Liver (tissue), 9 donors: ENCODE data around the gene MAML3. TPM values are rescaled to one million over a fixed set of nuclear protein-coding genes. Genes with fewer than 3 reads are reported as not detected.

Source experiments
- DNase-seq: peaks from one replicate; pipeline ENCODE4 v3.0.0-alpha.2; 2017; ENCODE audit warnings: low spot score
- H3K27ac ChIP-seq, 2 donors: one replicate each; pipeline ENCODE4 v1.7.0; 2013; ENCODE audit warnings: inconsistent platforms in 2 of 2, low read length in 2 of 2, control low read depth in 1 of 2, low read depth in 1 of 2, mild to moderate bottlenecking in 1 of 2
- H3K27me3 ChIP-seq, 4 donors: one replicate each; pipeline versions ENCODE4 v1.6.1 to v1.7.0; 2013; ENCODE audit warnings: low read length in 3 of 4, inconsistent platforms in 1 of 4, mild to moderate bottlenecking in 1 of 4, moderate library complexity in 1 of 4; ENCODE audit not compliant: control insufficient read depth in 4 of 4, insufficient read depth in 4 of 4
- H3K36me3 ChIP-seq, 4 donors: one replicate each; pipeline versions ENCODE4 v1.6.1 to v1.7.0; 2013; ENCODE audit warnings: low read length in 3 of 4, mild to moderate bottlenecking in 3 of 4, low read depth in 1 of 4, moderate library complexity in 1 of 4; ENCODE audit not compliant: control insufficient read depth in 4 of 4, insufficient read depth in 3 of 4
- H3K4me1 ChIP-seq, 4 donors: one replicate each; pipeline versions ENCODE4 v1.6.1 to v1.7.0; 2013; ENCODE audit warnings: low read length in 3 of 4, mild to moderate bottlenecking in 3 of 4, moderate library complexity in 1 of 4; ENCODE audit not compliant: control insufficient read depth in 4 of 4, insufficient read depth in 4 of 4
- H3K4me3 ChIP-seq, 3 donors: one replicate each; pipeline versions ENCODE4 v1.6.1 to v1.7.0; 2013; ENCODE audit warnings: low read length in 3 of 3, control low read depth in 1 of 3, low read depth in 1 of 3, mild to moderate bottlenecking in 1 of 3
- H3K9ac ChIP-seq, 2 donors: one replicate each; pipeline ENCODE4 v1.7.0; 2013; ENCODE audit warnings: low read length in 2 of 2, mild to moderate bottlenecking in 2 of 2, moderate library complexity in 2 of 2, control low read depth in 1 of 2, low read depth in 1 of 2
- H3K9me3 ChIP-seq, 4 donors: one replicate each; pipeline versions ENCODE4 v1.6.1 to v1.7.0; 2013; ENCODE audit warnings: low read length in 3 of 4; ENCODE audit not compliant: control insufficient read depth in 4 of 4
- EGR1 ChIP-seq, 2 donors: IDR thresholded peaks; 2 replicates each; pipeline ENCODE4 v1.6.1; 2016 to 2018; ENCODE audit warnings: antibody characterized with exemption in 2 of 2, low read depth in 2 of 2
- FOXA1 ChIP-seq: IDR thresholded peaks from 2 replicates; pipeline ENCODE4 v1.6.1; 2016; ENCODE audit warnings: antibody characterized with exemption
- FOXA2 ChIP-seq: IDR thresholded peaks from 2 replicates; pipeline ENCODE4 v1.6.1; 2016; ENCODE audit warnings: antibody characterized with exemption
- GABPA ChIP-seq, 2 donors: IDR thresholded peaks in 1 of 2; conservative IDR thresholded peaks in 1 of 2; 2 replicates each; pipeline ENCODE4 v1.6.1; 2016; ENCODE audit warnings: antibody characterized with exemption in 2 of 2, mild to moderate bottlenecking in 1 of 2, moderate library complexity in 1 of 2
- HNF4A ChIP-seq, 2 donors: conservative IDR thresholded peaks; 2 replicates each; pipeline ENCODE4 v1.6.1; 2016; ENCODE audit warnings: antibody characterized with exemption in 2 of 2, mild to moderate bottlenecking in 2 of 2
- HNF4G ChIP-seq: IDR thresholded peaks from 2 replicates; pipeline ENCODE4 v1.6.1; 2016; ENCODE audit warnings: antibody characterized with exemption
- JUND ChIP-seq, 2 donors: IDR thresholded peaks; 2 replicates each; pipeline ENCODE4 v1.6.1; 2016; ENCODE audit warnings: antibody characterized with exemption in 2 of 2
- NR2F2 ChIP-seq: IDR thresholded peaks from 2 replicates; pipeline ENCODE4 v1.6.1; 2016; ENCODE audit warnings: antibody characterized with exemption
- RAD21 ChIP-seq, 2 donors: IDR thresholded peaks; 2 replicates each; pipeline ENCODE4 v1.6.1; 2016; ENCODE audit warnings: antibody characterized with exemption in 2 of 2, mild to moderate bottlenecking in 2 of 2
- RXRA ChIP-seq, 2 donors: IDR thresholded peaks; 2 replicates each; pipeline ENCODE4 v1.6.1; 2017 to 2018; ENCODE audit warnings: antibody characterized with exemption in 2 of 2, mild to moderate bottlenecking in 1 of 2
- SP1 ChIP-seq: IDR thresholded peaks from 2 replicates; pipeline ENCODE4 v1.6.1; 2018; ENCODE audit warnings: antibody characterized with exemption, mild to moderate bottlenecking
- TAF1 ChIP-seq: conservative IDR thresholded peaks from 2 replicates; pipeline ENCODE4 v1.6.1; 2016; ENCODE audit warnings: antibody characterized with exemption, mild to moderate bottlenecking
- YY1 ChIP-seq: IDR thresholded peaks from 2 replicates; pipeline ENCODE4 v1.6.1; 2016; ENCODE audit warnings: antibody characterized with exemption, mild to moderate bottlenecking
- WGBS: extraction: QIAGEN DNeasy Blood & Tissue Kit; methylation state at CpG from one replicate; pipeline ENCODE4 v1.1.7; 2013; 5-methylcytosine and 5-hydroxymethylcytosine counted together
- polyA plus RNA-seq, 2 donors: library from polyadenylated mRNA; stranded (reverse) in 1 of 2; unstranded in 1 of 2; fragments of 200-250 nt in 1 of 2; fragments of >200 nt in 1 of 2; fragmentation: Nextera tagmentation in 1 of 2; extraction: Ambion mirVana in 1 of 2; gene quantifications; one replicate each; pipeline versions ENCODE4 v1.2.1 to v1.2.3, GENCODE V29; 2013 to 2015
- total RNA-seq, 2 donors: library from RNA; depleted of rRNA; stranded (reverse); fragments of >200 nt; gene quantifications; one replicate each; pipeline ENCODE4 v1.2.3, GENCODE V29; 2014
- TF ChIP-seq, protein P1 (sequence below): IDR thresholded peaks from 2 replicates; pipeline ENCODE4 v1.6.1; 2016; ENCODE audit warnings: antibody characterized with exemption
- TF ChIP-seq, protein P2 (sequence below): IDR thresholded peaks from 2 replicates; pipeline ENCODE4 v1.6.1; 2016; ENCODE audit warnings: antibody characterized with exemption
- TF ChIP-seq, protein P3 (sequence below): fragments of 150-350 bp; IDR thresholded peaks from 2 replicates; pipeline ENCODE4 v1.5.1; 2017; ENCODE audit warnings: improper control_type of control experiment, low read depth, low read length; ENCODE audit not compliant: missing input control
- TF ChIP-seq, protein P4 (sequence below): IDR thresholded peaks from 2 replicates; pipeline ENCODE4 v1.6.1; 2016; ENCODE audit warnings: antibody characterized with exemption, mild to moderate bottlenecking
- TF ChIP-seq, protein P5 (sequence below): IDR thresholded peaks from 2 replicates; pipeline ENCODE4 v1.6.1; 2016; ENCODE audit warnings: antibody characterized with exemption
- donor health status: healthy.
- donor health status: healthy.
- donor health status: healthy.
- donor health status: healthy.
- donor health status: healthy.

Gene MAML3
- total and polyA plus RNA-seq, 4 donors, result 1.3 to 4.3 (median 2.7) TPM

DNA sequence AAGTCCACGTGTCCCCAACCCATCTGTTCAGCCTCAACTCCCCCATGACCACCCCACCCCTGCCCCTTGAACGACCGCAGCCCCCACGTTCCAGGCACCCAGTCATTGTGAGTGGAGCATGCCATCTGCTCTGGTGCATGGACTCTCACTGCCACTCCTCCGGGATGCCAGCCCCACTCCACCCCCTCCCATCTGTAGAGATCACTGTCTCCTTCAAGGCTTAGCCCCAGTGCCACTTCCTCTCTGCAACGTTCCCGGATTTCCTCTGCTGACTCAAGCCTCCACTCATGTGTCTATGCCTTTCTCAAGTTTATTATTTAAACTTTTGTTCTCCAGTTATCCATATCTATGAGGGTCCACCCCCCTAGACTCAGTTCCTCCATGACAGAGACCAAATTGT is 54.0 kb downstream of the MAML3 start:
- no peaks in the 10 kb centered on the region for H3K27me3 ChIP-seq
- H3K36me3 ChIP-seq, result no peaks in the 10 kb centered on the region
- no peak for DNase-seq
- no peak for TF ChIP-seq GABPA (IDR thresholded peaks at IDR 0.05 in 1 of 2, conservative IDR thresholded peaks at IDR 0.05 in 1 of 2)
- TF ChIP-seq, protein P1, sequence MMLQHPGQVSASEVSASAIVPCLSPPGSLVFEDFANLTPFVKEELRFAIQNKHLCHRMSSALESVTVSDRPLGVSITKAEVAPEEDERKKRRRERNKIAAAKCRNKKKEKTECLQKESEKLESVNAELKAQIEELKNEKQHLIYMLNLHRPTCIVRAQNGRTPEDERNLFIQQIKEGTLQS, result no peak
- no peak for TF ChIP-seq RXRA (IDR thresholded peaks at IDR 0.05)
- no peak for TF ChIP-seq SP1
- no peak for TF ChIP-seq FOXA1
- TF ChIP-seq, protein P2, sequence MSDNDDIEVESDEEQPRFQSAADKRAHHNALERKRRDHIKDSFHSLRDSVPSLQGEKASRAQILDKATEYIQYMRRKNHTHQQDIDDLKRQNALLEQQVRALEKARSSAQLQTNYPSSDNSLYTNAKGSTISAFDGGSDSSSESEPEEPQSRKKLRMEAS, result no peak
- TF ChIP-seq, protein P3, sequence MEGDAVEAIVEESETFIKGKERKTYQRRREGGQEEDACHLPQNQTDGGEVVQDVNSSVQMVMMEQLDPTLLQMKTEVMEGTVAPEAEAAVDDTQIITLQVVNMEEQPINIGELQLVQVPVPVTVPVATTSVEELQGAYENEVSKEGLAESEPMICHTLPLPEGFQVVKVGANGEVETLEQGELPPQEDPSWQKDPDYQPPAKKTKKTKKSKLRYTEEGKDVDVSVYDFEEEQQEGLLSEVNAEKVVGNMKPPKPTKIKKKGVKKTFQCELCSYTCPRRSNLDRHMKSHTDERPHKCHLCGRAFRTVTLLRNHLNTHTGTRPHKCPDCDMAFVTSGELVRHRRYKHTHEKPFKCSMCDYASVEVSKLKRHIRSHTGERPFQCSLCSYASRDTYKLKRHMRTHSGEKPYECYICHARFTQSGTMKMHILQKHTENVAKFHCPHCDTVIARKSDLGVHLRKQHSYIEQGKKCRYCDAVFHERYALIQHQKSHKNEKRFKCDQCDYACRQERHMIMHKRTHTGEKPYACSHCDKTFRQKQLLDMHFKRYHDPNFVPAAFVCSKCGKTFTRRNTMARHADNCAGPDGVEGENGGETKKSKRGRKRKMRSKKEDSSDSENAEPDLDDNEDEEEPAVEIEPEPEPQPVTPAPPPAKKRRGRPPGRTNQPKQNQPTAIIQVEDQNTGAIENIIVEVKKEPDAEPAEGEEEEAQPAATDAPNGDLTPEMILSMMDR, result no peak
- TF ChIP-seq TAF1, result no peak
- TF ChIP-seq HNF4A (conservative IDR thresholded peaks at IDR 0.05), result no peak
- TF ChIP-seq, protein P4, sequence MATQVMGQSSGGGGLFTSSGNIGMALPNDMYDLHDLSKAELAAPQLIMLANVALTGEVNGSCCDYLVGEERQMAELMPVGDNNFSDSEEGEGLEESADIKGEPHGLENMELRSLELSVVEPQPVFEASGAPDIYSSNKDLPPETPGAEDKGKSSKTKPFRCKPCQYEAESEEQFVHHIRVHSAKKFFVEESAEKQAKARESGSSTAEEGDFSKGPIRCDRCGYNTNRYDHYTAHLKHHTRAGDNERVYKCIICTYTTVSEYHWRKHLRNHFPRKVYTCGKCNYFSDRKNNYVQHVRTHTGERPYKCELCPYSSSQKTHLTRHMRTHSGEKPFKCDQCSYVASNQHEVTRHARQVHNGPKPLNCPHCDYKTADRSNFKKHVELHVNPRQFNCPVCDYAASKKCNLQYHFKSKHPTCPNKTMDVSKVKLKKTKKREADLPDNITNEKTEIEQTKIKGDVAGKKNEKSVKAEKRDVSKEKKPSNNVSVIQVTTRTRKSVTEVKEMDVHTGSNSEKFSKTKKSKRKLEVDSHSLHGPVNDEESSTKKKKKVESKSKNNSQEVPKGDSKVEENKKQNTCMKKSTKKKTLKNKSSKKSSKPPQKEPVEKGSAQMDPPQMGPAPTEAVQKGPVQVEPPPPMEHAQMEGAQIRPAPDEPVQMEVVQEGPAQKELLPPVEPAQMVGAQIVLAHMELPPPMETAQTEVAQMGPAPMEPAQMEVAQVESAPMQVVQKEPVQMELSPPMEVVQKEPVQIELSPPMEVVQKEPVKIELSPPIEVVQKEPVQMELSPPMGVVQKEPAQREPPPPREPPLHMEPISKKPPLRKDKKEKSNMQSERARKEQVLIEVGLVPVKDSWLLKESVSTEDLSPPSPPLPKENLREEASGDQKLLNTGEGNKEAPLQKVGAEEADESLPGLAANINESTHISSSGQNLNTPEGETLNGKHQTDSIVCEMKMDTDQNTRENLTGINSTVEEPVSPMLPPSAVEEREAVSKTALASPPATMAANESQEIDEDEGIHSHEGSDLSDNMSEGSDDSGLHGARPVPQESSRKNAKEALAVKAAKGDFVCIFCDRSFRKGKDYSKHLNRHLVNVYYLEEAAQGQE, result no peak
- no peak for TF ChIP-seq NR2F2
- no peak for TF ChIP-seq HNF4G
- TF ChIP-seq YY1, result no peak
- TF ChIP-seq, protein P5, sequence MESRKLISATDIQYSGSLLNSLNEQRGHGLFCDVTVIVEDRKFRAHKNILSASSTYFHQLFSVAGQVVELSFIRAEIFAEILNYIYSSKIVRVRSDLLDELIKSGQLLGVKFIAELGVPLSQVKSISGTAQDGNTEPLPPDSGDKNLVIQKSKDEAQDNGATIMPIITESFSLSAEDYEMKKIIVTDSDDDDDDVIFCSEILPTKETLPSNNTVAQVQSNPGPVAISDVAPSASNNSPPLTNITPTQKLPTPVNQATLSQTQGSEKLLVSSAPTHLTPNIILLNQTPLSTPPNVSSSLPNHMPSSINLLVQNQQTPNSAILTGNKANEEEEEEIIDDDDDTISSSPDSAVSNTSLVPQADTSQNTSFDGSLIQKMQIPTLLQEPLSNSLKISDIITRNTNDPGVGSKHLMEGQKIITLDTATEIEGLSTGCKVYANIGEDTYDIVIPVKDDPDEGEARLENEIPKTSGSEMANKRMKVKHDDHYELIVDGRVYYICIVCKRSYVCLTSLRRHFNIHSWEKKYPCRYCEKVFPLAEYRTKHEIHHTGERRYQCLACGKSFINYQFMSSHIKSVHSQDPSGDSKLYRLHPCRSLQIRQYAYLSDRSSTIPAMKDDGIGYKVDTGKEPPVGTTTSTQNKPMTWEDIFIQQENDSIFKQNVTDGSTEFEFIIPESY, result no peak
- TF ChIP-seq EGR1 (IDR thresholded peaks at IDR 0.05; ENCODE audit: low read depth in 2 of 2), result no peak
- no peak for TF ChIP-seq FOXA2
- TF ChIP-seq RAD21 (IDR thresholded peaks at IDR 0.05), result no peak
- TF ChIP-seq JUND (IDR thresholded peaks at IDR 0.05), result no peak
- H3K4me3 ChIP-seq, result no peak overlapping the region
- peaks cover 0 to 7% (median 2%) of the 10 kb centered on the region in 4 donors for H3K4me1 ChIP-seq
- H3K27ac ChIP-seq, result peak overlapping the region in 1 of 2 donors; percentile 21
- WGBS, result 69% methylated on average over 7 of the region's 7 CpGs
- no peaks in the 10 kb centered on the region for H3K9me3 ChIP-seq
- no peak overlapping the region for H3K9ac ChIP-seq
